ENCODE results near the gene DCC.

DNA sequence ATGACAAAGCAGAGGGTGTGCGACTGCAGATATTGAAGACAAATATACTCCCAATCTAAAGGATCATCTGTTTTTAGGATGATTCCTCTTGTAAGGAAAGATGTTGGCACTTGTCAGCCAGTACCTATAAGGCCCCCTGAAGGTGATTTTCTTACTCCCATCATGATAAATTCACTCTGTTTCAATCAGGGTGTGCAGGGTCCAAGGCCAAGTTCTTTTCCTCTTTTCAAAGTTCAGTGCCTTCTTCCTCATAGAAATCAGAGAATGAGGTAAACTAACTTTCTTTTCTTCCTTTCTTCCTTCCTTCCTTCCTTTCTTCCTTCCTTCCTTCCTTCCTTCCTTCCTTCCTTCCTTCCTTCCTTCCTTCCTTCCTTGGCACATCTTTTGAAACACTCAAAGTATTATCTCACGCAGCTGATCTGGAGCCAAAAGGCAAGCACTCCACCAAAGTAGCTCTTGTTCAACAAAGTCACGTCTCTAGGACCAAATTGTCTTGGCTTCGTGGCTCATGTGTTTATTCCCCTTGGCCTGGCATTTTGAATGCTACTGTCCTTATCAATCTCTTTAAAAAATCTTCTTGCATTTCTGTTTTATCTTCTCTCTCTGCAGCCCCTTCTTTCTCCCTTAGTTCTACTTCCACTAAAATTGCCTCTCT lies 87.7 kb downstream of the DCC start:
- TF ChIP-seq, protein P1, sequence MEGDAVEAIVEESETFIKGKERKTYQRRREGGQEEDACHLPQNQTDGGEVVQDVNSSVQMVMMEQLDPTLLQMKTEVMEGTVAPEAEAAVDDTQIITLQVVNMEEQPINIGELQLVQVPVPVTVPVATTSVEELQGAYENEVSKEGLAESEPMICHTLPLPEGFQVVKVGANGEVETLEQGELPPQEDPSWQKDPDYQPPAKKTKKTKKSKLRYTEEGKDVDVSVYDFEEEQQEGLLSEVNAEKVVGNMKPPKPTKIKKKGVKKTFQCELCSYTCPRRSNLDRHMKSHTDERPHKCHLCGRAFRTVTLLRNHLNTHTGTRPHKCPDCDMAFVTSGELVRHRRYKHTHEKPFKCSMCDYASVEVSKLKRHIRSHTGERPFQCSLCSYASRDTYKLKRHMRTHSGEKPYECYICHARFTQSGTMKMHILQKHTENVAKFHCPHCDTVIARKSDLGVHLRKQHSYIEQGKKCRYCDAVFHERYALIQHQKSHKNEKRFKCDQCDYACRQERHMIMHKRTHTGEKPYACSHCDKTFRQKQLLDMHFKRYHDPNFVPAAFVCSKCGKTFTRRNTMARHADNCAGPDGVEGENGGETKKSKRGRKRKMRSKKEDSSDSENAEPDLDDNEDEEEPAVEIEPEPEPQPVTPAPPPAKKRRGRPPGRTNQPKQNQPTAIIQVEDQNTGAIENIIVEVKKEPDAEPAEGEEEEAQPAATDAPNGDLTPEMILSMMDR (IDR thresholded peaks at IDR 0.05): no peak
- no peak for TF ChIP-seq CBFB (CRISPR knock-in tag; IDR thresholded peaks at IDR 0.05; ENCODE audit: low read depth)
- TF ChIP-seq, protein P2, sequence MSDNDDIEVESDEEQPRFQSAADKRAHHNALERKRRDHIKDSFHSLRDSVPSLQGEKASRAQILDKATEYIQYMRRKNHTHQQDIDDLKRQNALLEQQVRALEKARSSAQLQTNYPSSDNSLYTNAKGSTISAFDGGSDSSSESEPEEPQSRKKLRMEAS (CRISPR knock-in tag; IDR thresholded peaks at IDR 0.05): no peak
- TF ChIP-seq, protein P3, sequence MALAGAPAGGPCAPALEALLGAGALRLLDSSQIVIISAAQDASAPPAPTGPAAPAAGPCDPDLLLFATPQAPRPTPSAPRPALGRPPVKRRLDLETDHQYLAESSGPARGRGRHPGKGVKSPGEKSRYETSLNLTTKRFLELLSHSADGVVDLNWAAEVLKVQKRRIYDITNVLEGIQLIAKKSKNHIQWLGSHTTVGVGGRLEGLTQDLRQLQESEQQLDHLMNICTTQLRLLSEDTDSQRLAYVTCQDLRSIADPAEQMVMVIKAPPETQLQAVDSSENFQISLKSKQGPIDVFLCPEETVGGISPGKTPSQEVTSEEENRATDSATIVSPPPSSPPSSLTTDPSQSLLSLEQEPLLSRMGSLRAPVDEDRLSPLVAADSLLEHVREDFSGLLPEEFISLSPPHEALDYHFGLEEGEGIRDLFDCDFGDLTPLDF (CRISPR knock-in tag; IDR thresholded peaks at IDR 0.05): no peak
- TF ChIP-seq, protein P4, sequence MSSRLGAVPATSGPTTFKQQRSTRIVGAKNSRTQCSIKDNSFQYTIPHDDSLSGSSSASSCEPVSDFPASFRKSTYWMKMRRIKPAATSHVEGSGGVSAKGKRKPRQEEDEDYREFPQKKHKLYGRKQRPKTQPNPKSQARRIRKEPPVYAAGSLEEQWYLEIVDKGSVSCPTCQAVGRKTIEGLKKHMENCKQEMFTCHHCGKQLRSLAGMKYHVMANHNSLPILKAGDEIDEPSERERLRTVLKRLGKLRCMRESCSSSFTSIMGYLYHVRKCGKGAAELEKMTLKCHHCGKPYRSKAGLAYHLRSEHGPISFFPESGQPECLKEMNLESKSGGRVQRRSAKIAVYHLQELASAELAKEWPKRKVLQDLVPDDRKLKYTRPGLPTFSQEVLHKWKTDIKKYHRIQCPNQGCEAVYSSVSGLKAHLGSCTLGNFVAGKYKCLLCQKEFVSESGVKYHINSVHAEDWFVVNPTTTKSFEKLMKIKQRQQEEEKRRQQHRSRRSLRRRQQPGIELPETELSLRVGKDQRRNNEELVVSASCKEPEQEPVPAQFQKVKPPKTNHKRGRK (CRISPR knock-in tag; IDR thresholded peaks at IDR 0.05; ENCODE audit: borderline replicate concordance): no peak
- no peak for TF ChIP-seq KAT7 (CRISPR knock-in tag; IDR thresholded peaks at IDR 0.05; ENCODE audit: borderline replicate concordance)
- TF ChIP-seq, protein P5, sequence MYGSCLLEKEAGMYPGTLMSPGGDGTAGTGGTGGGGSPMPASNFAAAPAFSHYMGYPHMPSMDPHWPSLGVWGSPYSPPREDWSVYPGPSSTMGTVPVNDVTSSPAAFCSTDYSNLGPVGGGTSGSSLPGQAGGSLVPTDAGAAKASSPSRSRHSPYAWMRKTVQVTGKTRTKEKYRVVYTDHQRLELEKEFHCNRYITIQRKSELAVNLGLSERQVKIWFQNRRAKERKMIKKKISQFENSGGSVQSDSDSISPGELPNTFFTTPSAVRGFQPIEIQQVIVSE (CRISPR knock-in tag; IDR thresholded peaks at IDR 0.05; ENCODE audit: borderline replicate concordance): no peak
- TF ChIP-seq SP1 (CRISPR knock-in tag; conservative IDR thresholded peaks at IDR 0.05): no peak
- TF ChIP-seq, protein P6, sequence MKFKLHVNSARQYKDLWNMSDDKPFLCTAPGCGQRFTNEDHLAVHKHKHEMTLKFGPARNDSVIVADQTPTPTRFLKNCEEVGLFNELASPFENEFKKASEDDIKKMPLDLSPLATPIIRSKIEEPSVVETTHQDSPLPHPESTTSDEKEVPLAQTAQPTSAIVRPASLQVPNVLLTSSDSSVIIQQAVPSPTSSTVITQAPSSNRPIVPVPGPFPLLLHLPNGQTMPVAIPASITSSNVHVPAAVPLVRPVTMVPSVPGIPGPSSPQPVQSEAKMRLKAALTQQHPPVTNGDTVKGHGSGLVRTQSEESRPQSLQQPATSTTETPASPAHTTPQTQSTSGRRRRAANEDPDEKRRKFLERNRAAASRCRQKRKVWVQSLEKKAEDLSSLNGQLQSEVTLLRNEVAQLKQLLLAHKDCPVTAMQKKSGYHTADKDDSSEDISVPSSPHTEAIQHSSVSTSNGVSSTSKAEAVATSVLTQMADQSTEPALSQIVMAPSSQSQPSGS (CRISPR knock-in tag; IDR thresholded peaks at IDR 0.05; ENCODE audit: borderline replicate concordance, low read depth): no peak
- TF ChIP-seq, protein P7, sequence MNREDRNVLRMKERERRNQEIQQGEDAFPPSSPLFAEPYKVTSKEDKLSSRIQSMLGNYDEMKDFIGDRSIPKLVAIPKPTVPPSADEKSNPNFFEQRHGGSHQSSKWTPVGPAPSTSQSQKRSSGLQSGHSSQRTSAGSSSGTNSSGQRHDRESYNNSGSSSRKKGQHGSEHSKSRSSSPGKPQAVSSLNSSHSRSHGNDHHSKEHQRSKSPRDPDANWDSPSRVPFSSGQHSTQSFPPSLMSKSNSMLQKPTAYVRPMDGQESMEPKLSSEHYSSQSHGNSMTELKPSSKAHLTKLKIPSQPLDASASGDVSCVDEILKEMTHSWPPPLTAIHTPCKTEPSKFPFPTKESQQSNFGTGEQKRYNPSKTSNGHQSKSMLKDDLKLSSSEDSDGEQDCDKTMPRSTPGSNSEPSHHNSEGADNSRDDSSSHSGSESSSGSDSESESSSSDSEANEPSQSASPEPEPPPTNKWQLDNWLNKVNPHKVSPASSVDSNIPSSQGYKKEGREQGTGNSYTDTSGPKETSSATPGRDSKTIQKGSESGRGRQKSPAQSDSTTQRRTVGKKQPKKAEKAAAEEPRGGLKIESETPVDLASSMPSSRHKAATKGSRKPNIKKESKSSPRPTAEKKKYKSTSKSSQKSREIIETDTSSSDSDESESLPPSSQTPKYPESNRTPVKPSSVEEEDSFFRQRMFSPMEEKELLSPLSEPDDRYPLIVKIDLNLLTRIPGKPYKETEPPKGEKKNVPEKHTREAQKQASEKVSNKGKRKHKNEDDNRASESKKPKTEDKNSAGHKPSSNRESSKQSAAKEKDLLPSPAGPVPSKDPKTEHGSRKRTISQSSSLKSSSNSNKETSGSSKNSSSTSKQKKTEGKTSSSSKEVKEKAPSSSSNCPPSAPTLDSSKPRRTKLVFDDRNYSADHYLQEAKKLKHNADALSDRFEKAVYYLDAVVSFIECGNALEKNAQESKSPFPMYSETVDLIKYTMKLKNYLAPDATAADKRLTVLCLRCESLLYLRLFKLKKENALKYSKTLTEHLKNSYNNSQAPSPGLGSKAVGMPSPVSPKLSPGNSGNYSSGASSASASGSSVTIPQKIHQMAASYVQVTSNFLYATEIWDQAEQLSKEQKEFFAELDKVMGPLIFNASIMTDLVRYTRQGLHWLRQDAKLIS (CRISPR knock-in tag; IDR thresholded peaks at IDR 0.05; ENCODE audit: borderline replicate concordance): no peak
- no peak for TF ChIP-seq ZNF317 (CRISPR knock-in tag; IDR thresholded peaks at IDR 0.05; ENCODE audit: borderline replicate concordance, low read depth)
- no peak for TF ChIP-seq GABPB1 (CRISPR knock-in tag; IDR thresholded peaks at IDR 0.05)
